NCI-H128 (cell line): ENCODE results near the gene FGG.

Experiments used
- DNase-seq: peaks from one replicate; lab custom pipeline; 2025; ENCODE audit not compliant: unreplicated experiment; lab: John Stamatoyannopoulos, UW

Gene FGG

GRCh38 chr4:154612472-154613414, at the start of gene FGG:
FGG (minus strand) TSS chr4:154612656; CDS start chr4:154612609, 47 bp downstream.
- no peak for DNase-seq

- no peak for DNase-seq
Measured at GRCh38 chr4:154660052-154660451, 47.6 kb upstream of the FGG start.

GRCh38 chr4:154658680-154659405, 46.4 kb upstream of the FGG start:
- no peak for DNase-seq

- no peak for DNase-seq
Measured at GRCh38 chr4:154643493-154643892, 31.0 kb upstream of the FGG start.

- no peak for DNase-seq
Measured at GRCh38 chr4:154642373-154643009, 30.0 kb upstream of the FGG start.

GRCh38 chr4:154640999-154641398, 28.5 kb upstream of the FGG start:
- DNase-seq: no peak

- DNase-seq: no peak
Measured at GRCh38 chr4:154634058-154634457, 21.6 kb upstream of the FGG start.

- no peak for DNase-seq
Measured at GRCh38 chr4:154631828-154632227, 19.4 kb upstream of the FGG start.

- no peak for DNase-seq
Measured at GRCh38 chr4:154630324-154630723, 17.9 kb upstream of the FGG start.

GRCh38 chr4:154626793-154627484, 14.5 kb upstream of the FGG start:
- DNase-seq: no peak

GRCh38 chr4:154625971-154626370, 13.5 kb upstream of the FGG start:
- DNase-seq: no peak

GRCh38 chr4:154623995-154624394, 11.5 kb upstream of the FGG start:
- no peak for DNase-seq

- DNase-seq: no peak
Measured at GRCh38 chr4:154623436-154623835, 11.0 kb upstream of the FGG start.

GRCh38 chr4:154622598-154622997, 10.1 kb upstream of the FGG start:
- DNase-seq: no peak

- DNase-seq: no peak
Measured at GRCh38 chr4:154620111-154620510, 7.7 kb upstream of the FGG start.

- no peak for DNase-seq
Measured at GRCh38 chr4:154618708-154619315, 6.4 kb upstream of the FGG start.

GRCh38 chr4:154617820-154618317, 5.4 kb upstream of the FGG start:
- DNase-seq: no peak

GRCh38 chr4:154616731-154617130, 4.3 kb upstream of the FGG start:
- DNase-seq: no peak

GRCh38 chr4:154616287-154616686, 3.8 kb upstream of the FGG start:
- DNase-seq: no peak

- no peak for DNase-seq
Measured at GRCh38 chr4:154615211-154615610, 2.8 kb upstream of the FGG start.
